ENCODE measurements around the gene GNAO1. TPM values are rescaled to one million over a fixed set of nuclear protein-coding genes. Genes with fewer than 3 reads are reported as not detected.

Gene GNAO1
- total RNA-seq (2022) (0.17 TPM in 1 of 2 replicates, not detected in the other), Bru-seq, nascent RNA (percentile 6 among the genes with signal in this experiment), BruChase-seq, experiment 1, labeled RNA remaining after a 6-hour chase (percentile 1 among the genes with signal in this experiment), BruChase-seq, experiment 2, labeled RNA remaining after a 2-hour chase (percentile 3 among the genes with signal in this experiment)
- long read RNA-seq: 0 reads

GRCh38 chr16:56191156-56191815 lies at the start of gene GNAO1:
Gene GNAO1 (plus strand): TSS chr16:56191489. CDS start chr16:56192236, 747 bp downstream.
- BruUV-seq (replicated peaks): no TSS peak
- peak; percentile 49 for DNase-seq
- no peak for TF ChIP-seq CTCF (IDR thresholded peaks at IDR 0.05; ENCODE audit: unreplicated experiment)
- peak within 1 kb of the TSS; percentile 79 for H3K4me3 Mint-ChIP-seq (ENCODE audit: low read depth, unreplicated experiment)
- CTCF ChIA-PET: no interaction called here
- H3K36me3 Mint-ChIP-seq (ENCODE audit: insufficient read depth, unreplicated experiment): peaks cover 15% of the 10 kb centered on the region
- H3K27me3 Mint-ChIP-seq (ENCODE audit: unreplicated experiment): peaks cover 90% of the 10 kb centered on the region
- no peak within 1 kb of the TSS for H3K27ac Mint-ChIP-seq (ENCODE audit: unreplicated experiment)
- intact Hi-C loops (cut with micrococcal nuclease; ENCODE audit: unreplicated experiment): no loop called here
- H3K9me3 Mint-ChIP-seq (ENCODE audit: low read depth, unreplicated experiment): no peaks in the 10 kb centered on the region
- H3K4me1 Mint-ChIP-seq (ENCODE audit: low read depth, unreplicated experiment): no peaks in the 10 kb centered on the region

DNA sequence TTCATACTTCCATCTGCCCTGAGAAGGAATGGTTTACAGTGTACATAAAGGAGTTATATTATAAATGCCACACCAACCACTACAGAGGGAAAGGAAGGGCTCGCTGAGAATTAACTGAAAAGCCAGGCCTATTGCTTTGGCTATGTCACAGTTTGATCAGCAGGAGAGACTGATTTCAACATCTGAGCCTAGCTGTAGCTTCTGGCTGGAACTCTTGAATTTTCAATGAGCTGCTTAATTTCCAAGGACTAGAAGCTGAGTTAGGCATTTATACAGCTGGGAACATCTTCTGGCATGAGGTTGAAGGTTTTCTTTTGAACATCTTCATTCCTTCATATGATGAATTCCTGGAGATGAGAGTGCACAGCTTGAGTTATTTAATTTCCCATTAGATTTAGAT lies 47.6 kb upstream of the GNAO1 start:
- Mint-ChIP-seq H3K27ac (ENCODE audit: unreplicated experiment) (no peak overlapping the region), H3K4me1 (ENCODE audit: low read depth, unreplicated experiment) (no peaks in the 10 kb centered on the region), H3K36me3 (ENCODE audit: insufficient read depth, unreplicated experiment) (no peaks in the 10 kb centered on the region), H3K27me3 (ENCODE audit: unreplicated experiment) (peaks cover 23% of the 10 kb centered on the region), H3K4me3 (ENCODE audit: low read depth, unreplicated experiment) (no peak overlapping the region), H3K9me3 (ENCODE audit: low read depth, unreplicated experiment) (no peaks in the 10 kb centered on the region)
- no peak for DNase-seq
- BruUV-seq (replicated peaks): no TSS peak
- no peak for TF ChIP-seq CTCF (IDR thresholded peaks at IDR 0.05; ENCODE audit: unreplicated experiment)
- intact Hi-C loops (cut with micrococcal nuclease; ENCODE audit: unreplicated experiment): no loop called here
- CTCF ChIA-PET: no interaction called here

GRCh38 chr16:56145369-56145768 lies 45.9 kb upstream of the GNAO1 start:
- no TSS peak for BruUV-seq (replicated peaks)
- intact Hi-C loops (cut with micrococcal nuclease; ENCODE audit: unreplicated experiment): no loop called here
- CTCF ChIA-PET: no interaction called here
- no peak for TF ChIP-seq CTCF (IDR thresholded peaks at IDR 0.05; ENCODE audit: unreplicated experiment)
- Mint-ChIP-seq H3K4me1 (ENCODE audit: low read depth, unreplicated experiment) (no peaks in the 10 kb centered on the region), H3K9me3 (ENCODE audit: low read depth, unreplicated experiment) (no peaks in the 10 kb centered on the region), H3K27me3 (ENCODE audit: unreplicated experiment) (peaks cover 38% of the 10 kb centered on the region), H3K27ac (ENCODE audit: unreplicated experiment) (no peak overlapping the region), H3K4me3 (ENCODE audit: low read depth, unreplicated experiment) (no peak overlapping the region), H3K36me3 (ENCODE audit: insufficient read depth, unreplicated experiment) (no peaks in the 10 kb centered on the region)
- no peak for DNase-seq

DNA sequence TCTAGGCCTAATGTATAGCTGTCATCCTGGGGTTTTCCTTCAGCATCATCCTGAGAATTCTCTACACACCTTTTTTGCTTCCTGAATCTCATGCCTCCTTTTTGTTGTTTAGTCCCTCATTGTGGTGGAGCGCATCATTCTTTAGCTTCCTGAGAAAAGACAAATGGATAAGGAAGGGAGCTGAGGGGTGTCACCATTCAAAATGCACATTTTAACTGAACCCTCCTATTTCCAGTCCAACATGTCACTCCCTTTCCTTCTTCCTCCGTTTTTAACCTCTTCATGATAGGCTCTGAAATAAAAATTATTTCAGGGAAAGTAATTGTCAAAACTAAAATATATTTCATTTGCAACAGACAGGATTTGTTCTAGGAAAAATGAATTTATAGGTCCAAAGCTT lies 39.7 kb upstream of the GNAO1 start:
- BruUV-seq (replicated peaks): no TSS peak
- H3K27ac Mint-ChIP-seq (ENCODE audit: unreplicated experiment): no peak overlapping the region
- no peaks in the 10 kb centered on the region for H3K9me3 Mint-ChIP-seq (ENCODE audit: low read depth, unreplicated experiment)
- H3K27me3 Mint-ChIP-seq (ENCODE audit: unreplicated experiment): peaks cover 48% of the 10 kb centered on the region
- no peak for DNase-seq
- TF ChIP-seq CTCF (IDR thresholded peaks at IDR 0.05; ENCODE audit: unreplicated experiment): no peak
- CTCF ChIA-PET: interaction anchor here (0.7 kb wide), 1 partner anchor 257 kb away, joined by 6 read pairs; no protein-coding TSS in a partner anchor
- H3K4me1 Mint-ChIP-seq (ENCODE audit: low read depth, unreplicated experiment): no peaks in the 10 kb centered on the region
- intact Hi-C loops (cut with micrococcal nuclease; ENCODE audit: unreplicated experiment): no loop called here
- no peak overlapping the region for H3K4me3 Mint-ChIP-seq (ENCODE audit: low read depth, unreplicated experiment)
- H3K36me3 Mint-ChIP-seq (ENCODE audit: insufficient read depth, unreplicated experiment): no peaks in the 10 kb centered on the region
